ENCODE results near the gene PRKCH. TPM values are rescaled to one million over a fixed set of nuclear protein-coding genes. Genes with fewer than 3 reads are reported as not detected.

Gene PRKCH
- polyA plus RNA-seq, 1 donor from 2014 or later, result 2.0 TPM

- H4K20me1 ChIP-seq (ENCODE audit: insufficient read depth), result no peaks in the 10 kb centered on the region
- no peaks in the 10 kb centered on the region for H3K9me2 ChIP-seq (ENCODE audit: insufficient read depth, low read length)
- no peak overlapping the region for H3K9ac ChIP-seq (ENCODE audit: low read length)
- no peaks in the 10 kb centered on the region for H3K79me2 ChIP-seq (replicated peaks; ENCODE audit: insufficient read depth, low read length)
- no peaks in the 10 kb centered on the region for H3F3A ChIP-seq (ENCODE audit: insufficient read depth, low read length, poor library complexity, severe bottlenecking)
- H3K9me3 ChIP-seq (ENCODE audit: low read length), result no peaks in the 10 kb centered on the region
- no peak for TF ChIP-seq REST (IDR thresholded peaks at IDR 0.05; ENCODE audit: borderline replicate concordance)
- no peak for TF ChIP-seq POLR2AphosphoS5 (IDR thresholded peaks at IDR 0.05)
- TF ChIP-seq EZH2 (IDR thresholded peaks at IDR 0.05; ENCODE audit: borderline replicate concordance, insufficient read depth, low read length, poor library complexity, severe bottlenecking), result no peak
- TF ChIP-seq RAD21 (conservative IDR thresholded peaks at IDR 0.05), result no peak
- no peak for TF ChIP-seq EP300 (conservative IDR thresholded peaks at IDR 0.05; ENCODE audit: poor library complexity, severe bottlenecking)
- no peak for TF ChIP-seq TAF1 (IDR thresholded peaks at IDR 0.05; ENCODE audit: low read depth)
- no peak for TF ChIP-seq MXI1 (conservative IDR thresholded peaks at IDR 0.05; ENCODE audit: poor library complexity, severe bottlenecking)
- TF ChIP-seq CTCF (IDR thresholded peaks at IDR 0.05; ENCODE audit: poor library complexity, severe bottlenecking), result no peak
- TF ChIP-seq SMC3 (conservative IDR thresholded peaks at IDR 0.05; ENCODE audit: poor library complexity), result no peak
- no peak overlapping the region for H2AFZ ChIP-seq (ENCODE audit: low read depth, low read length)
- H3K27me3 ChIP-seq (ENCODE audit: insufficient read depth, low read depth, low read length), result no peaks in the 10 kb centered on the region
- H3K4me2 ChIP-seq (ENCODE audit: low read length), result no peak overlapping the region
- H3K27ac ChIP-seq (ENCODE audit: low read length), result no peak overlapping the region
- H3K4me3 ChIP-seq (ENCODE audit: low read length), result no peak overlapping the region
- no peaks in the 10 kb centered on the region for H3K36me3 ChIP-seq (ENCODE audit: insufficient read depth, low read length)
These were observed 21.6 kb downstream of the PRKCH start for GRCh38 chr14:61342932-61343331.

- Histone ChIP-seq H3K4me2 (ENCODE audit: low read length) (no peak overlapping the region), H4K20me1 (ENCODE audit: insufficient read depth) (no peaks in the 10 kb centered on the region), H2AFZ (ENCODE audit: low read depth, low read length) (no peak overlapping the region), H3K4me3 (ENCODE audit: low read length) (no peak overlapping the region), H3K9me3 (ENCODE audit: low read length) (no peaks in the 10 kb centered on the region), H3K27ac (ENCODE audit: low read length) (no peak overlapping the region), H3K9ac (ENCODE audit: low read length) (no peak overlapping the region), H3K27me3 (ENCODE audit: insufficient read depth, low read depth, low read length) (no peaks in the 10 kb centered on the region), H3K79me2 (replicated peaks; ENCODE audit: insufficient read depth, low read length) (no peaks in the 10 kb centered on the region), H3K36me3 (ENCODE audit: insufficient read depth, low read length) (no peaks in the 10 kb centered on the region), H3F3A (ENCODE audit: insufficient read depth, low read length, poor library complexity, severe bottlenecking) (no peaks in the 10 kb centered on the region), H3K9me2 (ENCODE audit: insufficient read depth, low read length) (no peaks in the 10 kb centered on the region)
- TF ChIP-seq SMC3 (conservative IDR thresholded peaks at IDR 0.05; ENCODE audit: poor library complexity) (no peak), EZH2 (IDR thresholded peaks at IDR 0.05; ENCODE audit: borderline replicate concordance, insufficient read depth, low read length, poor library complexity, severe bottlenecking) (no peak), TAF1 (IDR thresholded peaks at IDR 0.05; ENCODE audit: low read depth) (no peak), MXI1 (conservative IDR thresholded peaks at IDR 0.05; ENCODE audit: poor library complexity, severe bottlenecking) (no peak), REST (IDR thresholded peaks at IDR 0.05; ENCODE audit: borderline replicate concordance) (no peak), EP300 (conservative IDR thresholded peaks at IDR 0.05; ENCODE audit: poor library complexity, severe bottlenecking) (no peak), POLR2AphosphoS5 (IDR thresholded peaks at IDR 0.05) (no peak), CTCF (IDR thresholded peaks at IDR 0.05; ENCODE audit: poor library complexity, severe bottlenecking) (no peak), RAD21 (conservative IDR thresholded peaks at IDR 0.05) (no peak)
These were observed 22.1 kb downstream of the PRKCH start for GRCh38 chr14:61343471-61343870.
